ENCODE results near the gene HAPLN3. TPM values are rescaled to one million over a fixed set of nuclear protein-coding genes. Genes with fewer than 3 reads are reported as not detected.

The HAPLN3 gene
- polyA plus RNA-seq, 1 donor (not counting 4 experiments of a cell fraction or from before 2014, with no cell fraction given): 1.4 TPM

- no peak overlapping the region for H3K27ac ChIP-seq (ENCODE audit: control insufficient read depth, insufficient read depth, low read length)
- no peak overlapping the region for H3K9ac ChIP-seq (ENCODE audit: control insufficient read depth, extremely low read depth, insufficient read depth, low read length)
- FAIRE-seq (no peak), DNase-seq (ENCODE audit: low read depth, low spot score) (no peak)
- H2AFZ ChIP-seq (ENCODE audit: control insufficient read depth, low read length): no peak overlapping the region
- dilution Hi-C loops (cut with MboI; ENCODE audit: extremely low pct_ligation_motif_present, low sequenced_read_pairs): no loop called here
- H3K9me3 ChIP-seq (ENCODE audit: control insufficient read depth, low read depth, low read length): no peaks in the 10 kb centered on the region
- H3K27me3 ChIP-seq (ENCODE audit: control insufficient read depth, extremely low read depth, insufficient read depth, low read length): no peaks in the 10 kb centered on the region
- TF ChIP-seq, protein P1, sequence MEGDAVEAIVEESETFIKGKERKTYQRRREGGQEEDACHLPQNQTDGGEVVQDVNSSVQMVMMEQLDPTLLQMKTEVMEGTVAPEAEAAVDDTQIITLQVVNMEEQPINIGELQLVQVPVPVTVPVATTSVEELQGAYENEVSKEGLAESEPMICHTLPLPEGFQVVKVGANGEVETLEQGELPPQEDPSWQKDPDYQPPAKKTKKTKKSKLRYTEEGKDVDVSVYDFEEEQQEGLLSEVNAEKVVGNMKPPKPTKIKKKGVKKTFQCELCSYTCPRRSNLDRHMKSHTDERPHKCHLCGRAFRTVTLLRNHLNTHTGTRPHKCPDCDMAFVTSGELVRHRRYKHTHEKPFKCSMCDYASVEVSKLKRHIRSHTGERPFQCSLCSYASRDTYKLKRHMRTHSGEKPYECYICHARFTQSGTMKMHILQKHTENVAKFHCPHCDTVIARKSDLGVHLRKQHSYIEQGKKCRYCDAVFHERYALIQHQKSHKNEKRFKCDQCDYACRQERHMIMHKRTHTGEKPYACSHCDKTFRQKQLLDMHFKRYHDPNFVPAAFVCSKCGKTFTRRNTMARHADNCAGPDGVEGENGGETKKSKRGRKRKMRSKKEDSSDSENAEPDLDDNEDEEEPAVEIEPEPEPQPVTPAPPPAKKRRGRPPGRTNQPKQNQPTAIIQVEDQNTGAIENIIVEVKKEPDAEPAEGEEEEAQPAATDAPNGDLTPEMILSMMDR (optimal IDR thresholded peaks at IDR 0.05 in 1 of 3, IDR thresholded peaks at IDR 0.05 in 1 of 3, conservative IDR thresholded peaks at IDR 0.05 in 1 of 3; ENCODE audit: extremely low read depth in 1 of 3, insufficient read depth in 2 of 3, low read length in 3 of 3): no peak
- TF ChIP-seq EZH2 (IDR thresholded peaks at IDR 0.05; ENCODE audit: low read length): no peak
- peaks cover 7 to 21% of the 10 kb centered on the region in 2 experiments for H3K36me3 ChIP-seq (ENCODE audit: control insufficient read depth in 2 of 2, extremely low read depth in 1 of 2, insufficient read depth in 2 of 2, low read length in 2 of 2)
- H3K79me2 ChIP-seq (ENCODE audit: control insufficient read depth, insufficient read depth, low read length): no peaks in the 10 kb centered on the region
- H3K4me1 ChIP-seq (ENCODE audit: control insufficient read depth, extremely low read depth, insufficient read depth, low read length): peaks cover 20% of the 10 kb centered on the region
- H4K20me1 ChIP-seq (ENCODE audit: control insufficient read depth, extremely low read depth, insufficient read depth, low read length): no peaks in the 10 kb centered on the region
- no peak overlapping the region for H3K4me3 ChIP-seq (ENCODE audit: control insufficient read depth in 2 of 3, extremely low read depth in 1 of 3, insufficient read depth in 2 of 3, low read depth in 1 of 3, low read length in 3 of 3)
- H3K9me1 ChIP-seq (ENCODE audit: control insufficient read depth, extremely low read depth, insufficient read depth, low read length): no peaks in the 10 kb centered on the region
- no peak overlapping the region for H3K4me2 ChIP-seq (ENCODE audit: control insufficient read depth, extremely low read depth, insufficient read depth, low read depth, low read length)
Measured at GRCh38 chr15:88908697-88909621, 13.6 kb upstream of the HAPLN3 start.

GRCh38 chr15:88908123-88908522 is 12.8 kb upstream of the HAPLN3 start:
- Histone ChIP-seq H3K4me3 (ENCODE audit: control insufficient read depth in 2 of 3, extremely low read depth in 1 of 3, insufficient read depth in 2 of 3, low read depth in 1 of 3, low read length in 3 of 3) (no peak overlapping the region), H3K9ac (ENCODE audit: control insufficient read depth, extremely low read depth, insufficient read depth, low read length) (no peak overlapping the region), H2AFZ (ENCODE audit: control insufficient read depth, low read length) (no peak overlapping the region), H3K27ac (ENCODE audit: control insufficient read depth, insufficient read depth, low read length) (no peak overlapping the region), H3K4me1 (ENCODE audit: control insufficient read depth, extremely low read depth, insufficient read depth, low read length) (peaks cover 13% of the 10 kb centered on the region), H3K9me3 (ENCODE audit: control insufficient read depth, low read depth, low read length) (no peaks in the 10 kb centered on the region), H3K9me1 (ENCODE audit: control insufficient read depth, extremely low read depth, insufficient read depth, low read length) (no peaks in the 10 kb centered on the region), H3K79me2 (ENCODE audit: control insufficient read depth, insufficient read depth, low read length) (no peaks in the 10 kb centered on the region), H4K20me1 (ENCODE audit: control insufficient read depth, extremely low read depth, insufficient read depth, low read length) (no peaks in the 10 kb centered on the region), H3K36me3 (ENCODE audit: control insufficient read depth in 2 of 2, extremely low read depth in 1 of 2, insufficient read depth in 2 of 2, low read length in 2 of 2) (peaks cover 7 to 24% of the 10 kb centered on the region in 2 experiments), H3K27me3 (ENCODE audit: control insufficient read depth, extremely low read depth, insufficient read depth, low read length) (no peaks in the 10 kb centered on the region), H3K4me2 (ENCODE audit: control insufficient read depth, extremely low read depth, insufficient read depth, low read depth, low read length) (no peak overlapping the region)
- FAIRE-seq (no peak), DNase-seq (ENCODE audit: low read depth, low spot score) (no peak)
- dilution Hi-C loops (cut with MboI; ENCODE audit: extremely low pct_ligation_motif_present, low sequenced_read_pairs): no loop called here
- TF ChIP-seq EZH2 (IDR thresholded peaks at IDR 0.05; ENCODE audit: low read length): no peak
- TF ChIP-seq, protein P1 (optimal IDR thresholded peaks at IDR 0.05 in 1 of 3, IDR thresholded peaks at IDR 0.05 in 1 of 3, conservative IDR thresholded peaks at IDR 0.05 in 1 of 3; ENCODE audit: extremely low read depth in 1 of 3, insufficient read depth in 2 of 3, low read length in 3 of 3): no peak
